NCI-H526 (cell line): ENCODE measurements around the gene HEPACAM.
"Not testable (repeated sequence)": the region's sequence is repeated elsewhere in the genome, so short reads cannot be mapped to it uniquely, and the experiment has no call there.

ENCODE experiments used
- DNase-seq, 2 experiments: peaks; one replicate each; lab custom pipeline; 2025; lab: John Stamatoyannopoulos, UW

Gene HEPACAM

DNA sequence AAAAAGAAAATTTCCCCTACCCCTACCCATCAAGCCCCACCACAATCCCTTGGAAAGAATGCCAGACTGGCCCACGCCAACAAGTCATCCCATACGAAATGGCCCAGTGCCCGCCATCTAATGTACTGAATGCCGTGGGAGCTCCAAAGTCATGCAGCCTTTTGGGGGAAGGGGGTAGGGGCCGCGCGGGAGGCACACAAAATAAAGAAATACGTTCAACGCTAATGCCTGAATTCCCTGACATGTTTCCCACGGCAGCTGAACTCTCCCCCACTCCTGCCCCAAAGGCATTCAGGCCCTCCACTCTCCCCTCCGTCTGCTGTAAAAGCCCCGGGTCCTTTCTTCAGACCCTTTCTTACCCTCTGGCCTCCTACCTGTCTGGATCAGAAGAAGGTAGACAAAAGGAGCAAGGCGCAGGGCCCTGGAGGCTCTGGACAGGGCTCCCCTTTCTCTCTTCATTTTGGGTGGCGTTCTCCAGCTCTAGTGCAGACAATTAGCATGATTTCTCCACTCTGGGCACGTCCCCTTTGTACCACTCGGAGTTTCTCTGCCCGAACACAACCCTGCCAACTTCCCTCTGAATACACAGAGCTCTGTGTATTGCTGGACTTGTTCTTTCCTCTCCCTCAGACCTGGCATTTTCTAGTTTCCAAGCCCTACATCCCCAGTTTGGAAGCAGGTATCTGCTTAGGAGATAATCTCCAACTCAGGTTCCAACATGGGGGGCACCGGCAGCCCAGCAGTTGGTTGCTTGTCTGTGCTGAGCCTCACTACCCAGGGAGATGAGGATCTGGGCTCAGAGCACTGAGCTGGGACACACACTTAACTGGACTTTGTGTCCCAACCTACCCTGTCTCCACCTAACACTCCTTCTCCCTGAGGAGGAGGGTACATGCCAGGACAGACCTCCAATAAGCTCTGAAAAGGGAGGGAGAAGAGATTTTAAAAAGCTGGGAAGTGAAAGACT is at the start of gene HEPACAM:
Gene HEPACAM (minus strand): TSS at position 500 of the 967 bp plus-strand sequence. CDS start 41 bp downstream, at position 459.
- no peak for DNase-seq

DNA sequence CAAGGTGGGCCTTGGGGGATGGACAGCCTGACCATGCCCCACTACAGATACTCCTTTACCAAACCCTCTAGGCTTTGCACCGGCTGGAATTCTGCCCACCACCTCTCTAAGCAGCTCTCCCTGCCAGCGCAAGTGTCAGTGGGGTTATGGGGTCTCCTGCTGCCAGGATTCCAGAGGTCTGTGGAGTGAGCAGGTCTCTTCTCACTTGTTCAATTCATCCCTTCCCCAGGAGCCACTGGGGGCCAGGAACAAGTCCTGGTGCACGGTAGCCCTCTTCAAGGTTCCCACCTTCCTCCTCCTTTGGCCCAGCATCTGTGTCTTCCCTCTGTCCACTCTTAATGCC is 48.6 kb upstream of the HEPACAM start:
- no peak for DNase-seq

DNA sequence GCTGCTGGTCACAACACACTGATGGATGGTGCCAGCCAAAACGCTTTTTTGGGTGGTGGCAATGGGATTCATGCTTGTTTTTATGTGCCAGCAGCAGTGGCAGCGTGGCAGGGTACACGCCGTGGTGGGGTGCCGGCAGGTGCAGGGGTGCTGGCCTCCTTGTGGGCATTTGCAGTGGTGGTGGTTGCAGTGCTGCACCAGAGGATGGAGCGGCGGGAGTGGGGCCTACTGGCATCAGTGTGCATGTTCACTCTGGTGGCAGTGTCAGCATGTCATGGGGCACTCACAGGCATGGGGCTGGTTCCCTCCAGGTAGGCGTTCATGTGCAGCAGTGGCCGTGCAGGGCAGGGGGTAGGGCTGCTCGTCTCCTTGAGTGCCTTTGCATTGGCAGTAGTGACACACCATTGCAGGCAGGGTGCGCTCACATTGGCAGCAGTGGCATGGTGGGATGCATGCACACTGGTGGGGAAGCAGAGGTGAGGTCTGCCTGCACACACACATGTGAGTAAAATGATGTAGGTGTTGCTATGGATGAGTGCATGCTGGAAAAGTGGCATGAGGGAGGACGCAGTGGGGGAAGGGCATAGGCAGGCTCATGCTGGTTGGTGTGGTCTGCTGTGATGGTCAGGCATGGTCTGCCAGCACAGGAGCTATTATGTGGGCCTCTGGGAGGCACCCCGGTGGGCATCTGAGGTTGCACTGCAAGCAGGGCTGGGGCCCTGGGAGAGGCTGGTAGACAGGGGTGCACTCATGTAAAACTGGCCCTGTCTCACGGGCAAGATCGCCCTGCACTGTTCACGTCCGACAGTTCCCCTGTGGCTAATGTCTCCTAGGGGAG is 48.0 kb upstream of the HEPACAM start:
- DNase-seq: no peak

GRCh38 chr11:124982043-124982442 is 46.2 kb upstream of the HEPACAM start:
- no peak for DNase-seq

- no peak for DNase-seq
These were observed 42.5 kb upstream of the HEPACAM start for GRCh38 chr11:124978316-124978715.

DNA sequence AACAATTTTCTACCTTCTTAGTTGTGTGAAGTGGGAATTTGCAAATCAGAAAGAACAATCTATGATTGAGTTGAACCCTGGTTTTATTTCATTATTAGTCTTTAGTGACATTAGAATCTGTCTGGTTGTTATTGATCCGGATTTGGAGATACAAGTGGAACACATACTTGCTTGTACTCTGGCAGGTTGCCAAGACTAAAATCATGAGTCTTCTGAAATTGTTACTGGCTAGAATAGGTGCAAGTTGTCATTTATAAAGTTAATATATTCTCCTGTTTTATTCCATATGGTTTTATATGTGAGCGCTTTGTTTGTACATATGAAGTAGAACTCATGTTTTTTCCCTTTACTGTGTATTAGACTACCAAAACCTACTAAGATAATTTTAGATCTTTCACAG is 41.2 kb upstream of the HEPACAM start:
- no peak for DNase-seq

GRCh38 chr11:124976531-124976930 is 40.7 kb upstream of the HEPACAM start:
- DNase-seq: no peak

- no peak for DNase-seq
These were observed 36.0 kb upstream of the HEPACAM start for GRCh38 chr11:124971810-124972209.

DNA sequence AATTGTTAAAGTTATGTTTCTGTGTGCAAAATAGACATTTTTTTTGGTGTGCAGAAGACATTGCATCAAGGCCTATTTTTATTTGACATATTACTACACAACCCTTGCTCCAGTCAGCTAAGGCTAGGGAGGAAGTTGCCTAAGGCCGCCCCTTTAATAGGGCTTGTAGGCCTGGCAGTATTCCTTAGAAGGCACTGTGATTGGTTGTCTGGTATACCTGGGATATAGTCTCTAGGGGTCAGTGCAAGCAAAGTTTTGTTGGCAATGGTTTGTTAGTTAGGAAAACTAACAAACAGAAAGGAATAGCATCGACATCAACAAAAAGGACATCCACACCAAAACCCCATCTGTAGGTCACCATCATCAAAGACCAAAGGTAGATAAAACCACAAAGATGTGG is 35.1 kb upstream of the HEPACAM start:
- peak; percentile 23 to 49 for DNase-seq

GRCh38 chr11:124968197-124968596 is 32.4 kb upstream of the HEPACAM start:
- DNase-seq: not testable (repeated sequence)

- DNase-seq: peak; percentile 89 to 94
These were observed 26.2 kb upstream of the HEPACAM start for GRCh38 chr11:124961972-124962609.

DNA sequence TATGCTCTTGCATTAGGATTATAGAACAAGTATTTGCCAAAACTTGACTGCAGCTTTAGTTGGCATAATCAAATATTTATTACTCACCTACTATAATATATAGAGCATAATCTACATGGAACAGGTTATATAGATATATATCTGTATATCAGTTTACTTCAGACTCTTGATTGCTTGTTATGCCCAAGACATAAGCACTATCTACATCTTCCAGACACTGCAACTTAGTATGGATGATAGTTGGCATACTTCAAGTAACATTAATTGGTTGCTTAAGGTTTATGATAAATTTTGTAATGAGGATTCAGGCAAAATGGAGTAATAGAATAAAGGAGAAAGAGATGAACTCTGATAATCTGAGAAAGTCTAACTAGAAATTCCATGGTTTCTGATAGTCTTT is 19.2 kb upstream of the HEPACAM start:
- no peak for DNase-seq

DNA sequence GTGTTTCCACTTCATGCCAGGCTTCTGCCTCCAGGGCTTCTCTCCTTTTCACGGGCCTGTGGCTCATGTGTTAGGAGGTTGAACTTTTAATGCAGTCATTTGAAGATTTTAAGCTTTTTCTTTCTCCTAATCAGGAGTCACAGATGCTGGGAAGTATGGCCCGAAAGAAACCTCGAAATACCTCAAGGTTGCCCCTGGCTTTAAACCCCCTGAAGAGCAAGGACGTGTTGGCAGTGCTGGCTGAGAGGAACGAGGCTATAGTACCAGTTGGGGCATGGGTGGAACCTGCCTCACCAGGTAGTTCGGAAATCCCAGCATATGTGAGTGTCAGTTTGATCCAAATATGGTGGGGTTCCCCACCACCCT is 18.7 kb upstream of the HEPACAM start:
- DNase-seq: peak in 1 of 2 experiments; percentile 72

DNA sequence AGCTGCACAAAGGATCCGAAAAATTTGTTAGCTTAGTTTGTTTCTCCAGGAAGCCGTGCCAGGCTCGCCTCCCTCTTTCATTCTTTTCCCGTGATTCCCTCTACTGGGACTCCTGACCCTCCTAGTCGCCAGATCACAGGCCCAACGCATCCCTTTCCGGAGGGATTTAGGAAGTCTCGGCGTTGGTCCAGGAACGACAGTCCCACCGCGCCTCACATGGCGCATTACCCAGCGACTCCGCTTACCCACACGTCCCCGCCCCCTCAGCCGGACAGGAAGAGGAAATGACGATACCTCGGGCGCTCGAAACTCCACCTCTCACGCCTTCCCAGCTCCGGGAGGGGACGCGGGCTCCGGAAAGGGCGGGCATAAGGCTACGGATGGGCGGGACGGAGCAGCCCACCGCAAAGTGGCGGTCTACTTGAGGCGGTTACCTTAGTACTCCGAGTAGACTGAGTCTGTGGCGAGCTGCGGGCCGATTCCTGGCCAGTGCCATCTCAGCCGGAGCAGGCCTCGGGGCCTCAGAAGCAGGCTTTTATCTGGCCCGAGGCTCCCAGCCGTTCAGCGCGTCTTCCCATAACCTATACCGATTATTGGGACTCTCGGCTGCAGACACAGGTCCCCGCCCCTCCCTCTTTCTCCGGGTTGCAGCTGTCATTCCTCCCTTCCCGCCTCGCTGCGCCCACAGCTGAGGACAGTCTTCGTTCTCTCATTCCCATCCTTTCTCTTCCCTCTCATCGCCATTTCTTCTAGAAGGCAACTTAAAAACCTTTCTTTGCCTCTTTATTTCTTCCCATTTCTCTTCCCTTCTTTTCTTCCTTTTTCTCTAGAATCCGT is 18.1 kb upstream of the HEPACAM start, which contains the start of gene CCDC15:
Gene CCDC15 (plus strand): TSS at position 450 of the 837 bp plus-strand sequence. CDS start 531 bp downstream, outside the sequence.
- peak; percentile 100 for DNase-seq

GRCh38 chr11:124951341-124951740 is 15.5 kb upstream of the HEPACAM start:
- DNase-seq: no peak

DNA sequence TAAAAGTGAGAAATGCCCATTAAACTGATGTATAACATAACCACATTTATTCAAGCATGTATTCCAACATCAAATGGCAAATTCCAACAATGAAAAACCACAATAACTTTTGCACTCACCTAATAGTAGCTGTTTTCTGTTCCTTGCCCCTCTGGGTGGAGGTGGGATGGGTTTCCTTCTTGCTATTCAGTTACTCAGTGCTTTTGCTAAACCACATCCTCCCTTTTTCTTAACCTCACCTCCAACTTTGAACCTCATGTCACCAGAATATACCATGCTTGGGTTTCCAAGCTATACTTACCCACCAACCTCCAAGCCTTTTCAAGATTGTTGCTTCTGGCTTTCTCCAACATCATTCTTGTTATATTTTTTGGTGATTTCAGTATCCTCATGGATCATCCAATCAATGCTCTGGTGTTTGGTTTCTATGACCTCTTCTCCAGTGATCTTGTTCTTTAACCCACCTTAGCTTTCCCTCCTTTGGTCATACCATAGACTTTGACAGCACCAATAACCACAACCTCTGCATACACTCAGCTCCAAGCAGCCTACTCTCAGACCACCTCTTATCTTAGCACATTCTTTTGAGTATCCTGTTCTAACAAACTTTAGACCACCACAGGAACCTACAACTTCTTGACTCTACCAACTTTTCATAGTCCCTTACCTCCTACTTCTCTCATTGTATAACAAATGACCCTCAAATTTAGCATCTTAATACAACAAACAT is 14.9 kb upstream of the HEPACAM start:
- DNase-seq: no peak

DNA sequence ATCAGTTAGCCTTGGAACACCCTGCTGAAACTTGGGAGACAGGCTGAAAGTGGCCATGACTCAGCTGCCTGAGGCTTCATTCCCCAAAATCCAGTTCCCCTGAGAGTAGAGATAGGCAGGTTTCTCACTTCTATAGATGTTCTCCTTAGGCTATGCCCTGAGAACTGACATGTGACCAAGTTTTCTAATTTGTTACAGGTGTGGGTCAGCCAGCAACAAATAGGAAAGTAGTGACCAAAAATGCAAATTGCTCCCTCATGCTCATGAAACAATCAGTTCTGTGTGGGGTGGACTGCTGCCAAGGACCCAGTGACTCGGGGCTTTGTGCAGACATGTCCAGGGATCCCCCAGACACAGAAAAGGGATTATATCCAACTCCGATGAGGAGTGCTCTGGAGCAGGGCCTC is 10.9 kb upstream of the HEPACAM start:
- DNase-seq: no peak

- DNase-seq: no peak
These were observed 10.0 kb upstream of the HEPACAM start for GRCh38 chr11:124945826-124946225.

DNA sequence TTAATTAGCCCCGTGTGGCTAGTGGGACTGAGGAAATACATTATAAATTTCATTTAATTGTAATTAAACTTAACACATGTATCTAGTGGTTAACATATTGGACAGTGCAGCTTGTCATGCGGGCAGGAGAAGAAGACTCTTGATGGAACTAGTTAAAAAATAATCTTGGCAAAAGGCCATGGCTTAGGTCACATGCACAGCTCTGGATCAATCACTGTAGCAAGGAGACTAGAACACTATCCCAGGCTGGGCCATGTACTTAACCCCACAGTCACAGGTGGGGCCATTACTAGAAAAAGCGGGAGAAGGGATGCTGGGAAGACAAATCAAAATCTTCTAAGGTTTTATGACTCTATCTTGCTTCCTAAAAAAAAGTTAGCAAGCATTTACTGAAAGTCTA is 8.7 kb upstream of the HEPACAM start:
- no peak for DNase-seq

DNA sequence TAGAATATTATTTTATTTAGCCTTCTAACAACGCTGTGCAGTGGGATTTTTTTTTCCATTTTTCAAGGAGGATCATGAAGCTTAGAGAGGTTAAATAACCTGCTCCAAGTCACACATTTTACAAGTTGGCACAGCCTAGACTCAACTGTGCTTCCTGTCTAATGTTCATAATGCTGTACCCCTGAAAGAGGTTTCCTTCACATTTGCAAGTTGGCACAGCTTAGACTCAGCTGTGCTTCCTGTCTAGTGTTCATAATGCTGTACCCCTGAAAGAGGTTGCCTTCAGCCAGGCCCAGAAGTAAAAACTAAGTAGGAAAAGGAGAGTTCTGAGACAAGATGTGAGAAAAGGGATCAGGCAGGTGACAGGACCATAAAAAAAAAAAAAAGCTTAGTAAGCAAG is 7.9 kb upstream of the HEPACAM start:
- DNase-seq: no peak

DNA sequence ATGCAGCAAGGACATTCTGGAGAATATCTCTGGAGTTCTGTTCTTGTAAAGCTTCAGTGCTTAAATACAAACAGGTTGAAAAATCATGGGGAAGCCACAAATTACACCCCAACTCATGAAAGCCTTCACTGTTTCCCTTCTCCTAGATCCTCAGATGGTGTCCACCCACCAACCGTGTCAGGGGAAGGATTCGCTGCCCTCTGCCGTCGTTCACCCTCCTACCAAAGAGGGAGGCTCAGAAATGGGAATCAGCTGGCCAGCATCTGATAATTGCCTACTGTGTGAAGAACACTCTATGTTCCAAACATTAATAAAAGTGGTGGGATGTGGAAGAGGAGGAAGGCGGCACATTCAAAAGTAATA is 7.4 kb upstream of the HEPACAM start:
- DNase-seq: no peak
